HEK293T (cell line): ENCODE results near the gene TPSB2.
A peak's percentile ranks its signal among the peaks of the same experiment; 100 is the strongest.
"Not testable (repeated sequence)": the region's sequence is repeated elsewhere in the genome, so short reads cannot be mapped to it uniquely, and the experiment has no call there.

Experiments used
- CTCF ChIA-PET: fragments of 350-600 bp; formaldehyde crosslinking; extraction: SDS; loops from one replicate; lab custom pipeline; 2021; ENCODE audit warnings: antibody characterized with exemption, inconsistent platforms; lab: Yijun Ruan, JAX
- POLR2A ChIA-PET: fragments of 350-600 bp; formaldehyde crosslinking; extraction: SDS; loops from one replicate; lab custom pipeline; 2020; ENCODE audit warnings: antibody characterized with exemption, inconsistent platforms; lab: Yijun Ruan, JAX
- DNase-seq: peaks from one replicate; pipeline ENCODE4 v3.0.0; 2012; ENCODE audit warnings: mixed read lengths; ENCODE audit errors: extremely low spot score
- ARNT ChIP-seq: fragments of 450-650 bp; IDR thresholded peaks from 2 replicates; pipeline ENCODE4 v1.6.1; 2017; ENCODE audit warnings: mild to moderate bottlenecking
- BHLHE40 ChIP-seq: fragments of 450-650 bp; IDR thresholded peaks from 2 replicates; pipeline ENCODE4 v1.6.1; 2016; ENCODE audit warnings: mild to moderate bottlenecking, moderate library complexity, borderline replicate concordance
- CTBP1 ChIP-seq: fragments of 450-650 bp; IDR thresholded peaks from 2 replicates; pipeline ENCODE4 v1.6.1; 2016; ENCODE audit warnings: borderline replicate concordance
- ELF4 ChIP-seq: fragments of 450-650 bp; IDR thresholded peaks from 2 replicates; pipeline ENCODE4 v1.6.1; 2017; ENCODE audit warnings: antibody characterized with exemption
- FOXA1 ChIP-seq: fragments of 450-650 bp; IDR thresholded peaks from 2 replicates; pipeline ENCODE4 v1.6.1; 2016; ENCODE audit warnings: mild to moderate bottlenecking
- FOXK2 ChIP-seq: fragments of 450-650 bp; IDR thresholded peaks from 2 replicates; pipeline ENCODE4 v1.6.1; 2016; ENCODE audit warnings: mild to moderate bottlenecking
- FOXM1 ChIP-seq: fragments of 450-650 bp; IDR thresholded peaks from 2 replicates; pipeline ENCODE4 v1.6.1; 2017; ENCODE audit warnings: mild to moderate bottlenecking, borderline replicate concordance
- HDGF ChIP-seq: fragments of 450-650 bp; IDR thresholded peaks from 2 replicates; pipeline ENCODE4 v1.6.1; 2017; ENCODE audit warnings: antibody characterized with exemption, borderline replicate concordance
- L3MBTL2 ChIP-seq: fragments of 450-650 bp; conservative IDR thresholded peaks from 2 replicates; pipeline ENCODE4 v1.6.1; 2016; ENCODE audit warnings: mild to moderate bottlenecking
- LEF1 ChIP-seq: fragments of 450-650 bp; IDR thresholded peaks from 2 replicates; pipeline ENCODE4 v1.6.1; 2017; ENCODE audit warnings: mild to moderate bottlenecking, borderline replicate concordance
- NFRKB ChIP-seq: fragments of 450-650 bp; IDR thresholded peaks from 2 replicates; pipeline ENCODE4 v1.6.1; 2016; ENCODE audit warnings: mild to moderate bottlenecking, moderate library complexity
- SP1 ChIP-seq: fragments of 450-650 bp; IDR thresholded peaks from 2 replicates; pipeline ENCODE4 v1.6.1; 2017
- SUZ12 ChIP-seq: fragments of 450-650 bp; IDR thresholded peaks from 2 replicates; pipeline ENCODE4 v1.6.1; 2016; ENCODE audit warnings: mild to moderate bottlenecking
- TARDBP ChIP-seq: fragments of 450-650 bp; IDR thresholded peaks from 2 replicates; pipeline ENCODE4 v1.6.1; 2016
- ZNF384 ChIP-seq: fragments of 450-650 bp; IDR thresholded peaks from 2 replicates; pipeline ENCODE4 v1.6.1; 2016
- TF ChIP-seq, protein P1 (sequence below): fragments of 450-650 bp; IDR thresholded peaks from 2 replicates; pipeline ENCODE4 v1.6.1; 2016

TPSB2 gene

DNA sequence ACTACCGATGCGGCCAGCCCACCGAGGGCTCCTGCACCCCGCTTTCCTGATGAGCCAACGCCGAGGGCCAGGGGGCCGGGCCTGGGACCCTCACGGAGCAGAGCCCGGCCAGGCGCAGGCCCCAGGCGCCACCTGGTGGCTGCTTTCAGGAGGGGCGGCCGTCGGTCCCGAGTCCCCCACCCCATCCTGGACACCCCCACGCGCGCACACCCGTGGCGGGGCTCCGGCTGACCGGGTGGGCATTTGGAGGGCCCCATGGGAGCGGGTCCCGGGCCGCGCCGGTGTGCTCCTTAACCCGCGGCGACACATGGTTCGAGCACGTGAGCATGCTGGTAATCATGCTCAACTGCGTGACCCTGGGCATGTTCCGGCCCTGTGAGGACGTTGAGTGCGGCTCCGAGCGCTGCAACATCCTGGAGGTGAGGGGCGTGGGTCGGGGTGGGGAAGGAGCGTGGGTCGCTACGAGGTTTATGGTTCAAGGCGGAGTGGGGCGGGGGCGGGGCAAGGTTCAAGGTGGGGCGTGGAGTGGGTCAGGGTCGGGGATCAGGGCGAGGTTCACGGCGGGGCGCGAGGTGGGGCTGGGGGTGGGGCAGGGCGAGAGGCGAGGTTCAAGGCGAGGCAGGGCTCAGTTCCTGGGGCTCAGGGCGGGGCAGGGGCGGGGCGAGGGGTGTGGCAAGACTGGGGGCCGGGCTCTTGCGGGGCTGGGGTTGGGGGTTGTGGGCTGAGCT is 35.2 kb downstream of the TPSB2 start:
- ChIA-PET POLR2A (no interaction called here), CTCF (interaction anchor here (0.6 to 1.0 kb wide), 3 partner anchors 17 to 410 kb away, joined by 3 to 6 read pairs (median 4); no protein-coding TSS in a partner anchor)
- peak; percentile 66 for DNase-seq
- TF ChIP-seq FOXA1 (no peak), TARDBP (no peak), FOXK2 (no peak), BHLHE40 (no peak)
- TF ChIP-seq, protein P1, sequence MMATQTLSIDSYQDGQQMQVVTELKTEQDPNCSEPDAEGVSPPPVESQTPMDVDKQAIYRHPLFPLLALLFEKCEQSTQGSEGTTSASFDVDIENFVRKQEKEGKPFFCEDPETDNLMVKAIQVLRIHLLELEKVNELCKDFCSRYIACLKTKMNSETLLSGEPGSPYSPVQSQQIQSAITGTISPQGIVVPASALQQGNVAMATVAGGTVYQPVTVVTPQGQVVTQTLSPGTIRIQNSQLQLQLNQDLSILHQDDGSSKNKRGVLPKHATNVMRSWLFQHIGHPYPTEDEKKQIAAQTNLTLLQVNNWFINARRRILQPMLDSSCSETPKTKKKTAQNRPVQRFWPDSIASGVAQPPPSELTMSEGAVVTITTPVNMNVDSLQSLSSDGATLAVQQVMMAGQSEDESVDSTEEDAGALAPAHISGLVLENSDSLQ: no peak

DNA sequence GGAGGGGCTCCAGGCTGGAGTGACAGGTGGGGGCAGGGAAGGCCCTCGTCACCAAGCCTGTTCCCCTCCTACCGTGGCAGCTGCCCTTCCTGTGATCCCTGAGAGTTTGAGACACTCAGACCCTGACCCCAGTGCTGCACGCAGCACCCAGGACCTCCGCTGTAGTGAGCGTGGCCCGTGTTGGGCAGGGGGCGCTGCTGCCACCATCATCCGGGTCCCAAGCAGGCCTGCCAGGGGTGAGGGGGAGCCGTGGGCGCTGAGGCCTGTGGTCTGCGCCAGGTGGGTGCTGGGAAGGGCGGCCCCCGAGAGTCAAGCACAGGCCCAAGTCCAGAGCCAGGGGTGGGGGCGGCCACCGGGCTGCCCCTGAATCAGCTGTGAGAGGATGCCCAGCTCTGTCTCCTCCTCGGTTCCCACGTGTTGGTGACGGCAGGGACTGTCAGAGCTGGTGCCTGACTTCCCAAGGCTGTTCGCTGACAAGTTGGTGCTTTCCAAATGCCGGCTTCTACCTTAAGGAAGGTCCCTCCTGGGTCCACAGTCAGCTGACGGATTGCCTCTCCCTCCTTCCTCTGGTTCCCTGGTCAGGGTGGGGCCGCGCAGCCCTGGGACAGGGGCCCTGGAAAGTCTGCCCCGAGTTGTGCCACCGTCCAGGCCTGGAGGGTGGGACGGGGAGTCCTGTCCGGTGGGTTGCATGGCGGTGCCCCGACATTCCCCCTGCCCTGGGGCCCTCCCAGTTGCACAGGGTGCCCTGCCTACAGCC is 36.0 kb downstream of the TPSB2 start:
- TF ChIP-seq, protein P1: peak; percentile 44; the same call in 1 of the 2 replicates
- TF ChIP-seq SUZ12: no peak
- no peak for TF ChIP-seq HDGF
- TF ChIP-seq LEF1: no peak
- TF ChIP-seq BHLHE40: no peak
- TF ChIP-seq CTBP1: no peak
- no peak for TF ChIP-seq ZNF384
- DNase-seq: no peak
- ChIA-PET POLR2A (no interaction called here), CTCF (interaction anchor here (0.6 to 1.0 kb wide), 4 partner anchors 18 to 409 kb away, joined by 3 to 6 read pairs (median 4); no protein-coding TSS in a partner anchor)

DNA sequence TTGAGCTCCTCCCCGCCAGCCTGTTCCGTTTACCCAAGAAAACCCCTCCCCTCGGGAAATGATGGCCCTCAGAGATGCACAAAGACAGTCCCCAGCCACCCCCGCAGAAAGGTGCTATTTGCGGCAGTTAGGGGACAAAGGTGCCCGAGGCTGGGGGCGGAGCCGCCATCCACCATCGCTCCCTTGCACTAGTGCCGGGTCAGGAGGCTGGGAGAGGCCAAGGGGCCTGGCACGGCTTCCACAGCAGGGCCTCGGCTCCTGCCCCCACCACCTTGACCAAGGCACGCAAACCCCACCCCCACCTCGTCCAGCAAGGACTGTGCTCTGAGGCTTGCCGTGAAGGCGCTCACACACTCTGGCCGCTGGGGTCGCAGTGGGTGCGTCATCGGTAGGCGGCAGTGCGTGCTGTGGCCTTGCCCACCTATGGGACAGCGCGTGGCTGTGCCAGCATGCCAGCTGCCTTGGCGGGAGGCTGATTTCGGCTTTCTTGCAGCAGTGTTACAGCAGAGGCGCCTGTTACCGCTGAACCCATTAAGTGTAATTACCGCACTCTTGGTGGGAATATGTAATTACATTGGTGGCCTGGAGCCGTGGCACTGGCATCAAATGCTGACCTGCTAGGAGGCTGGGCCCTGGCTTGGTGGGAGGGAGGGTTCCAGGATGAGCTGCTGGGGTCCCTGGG is 36.7 kb downstream of the TPSB2 start:
- CTCF ChIA-PET: interaction anchor here (0.8 to 1.0 kb wide), 2 partner anchors 86 to 136 kb away, joined by 3 read pairs; no protein-coding TSS in a partner anchor
- no peak for TF ChIP-seq TARDBP
- TF ChIP-seq NFRKB: no peak
- TF ChIP-seq SP1: no peak
- no peak for TF ChIP-seq BHLHE40
- DNase-seq: no peak
- POLR2A ChIA-PET: no interaction called here

DNA sequence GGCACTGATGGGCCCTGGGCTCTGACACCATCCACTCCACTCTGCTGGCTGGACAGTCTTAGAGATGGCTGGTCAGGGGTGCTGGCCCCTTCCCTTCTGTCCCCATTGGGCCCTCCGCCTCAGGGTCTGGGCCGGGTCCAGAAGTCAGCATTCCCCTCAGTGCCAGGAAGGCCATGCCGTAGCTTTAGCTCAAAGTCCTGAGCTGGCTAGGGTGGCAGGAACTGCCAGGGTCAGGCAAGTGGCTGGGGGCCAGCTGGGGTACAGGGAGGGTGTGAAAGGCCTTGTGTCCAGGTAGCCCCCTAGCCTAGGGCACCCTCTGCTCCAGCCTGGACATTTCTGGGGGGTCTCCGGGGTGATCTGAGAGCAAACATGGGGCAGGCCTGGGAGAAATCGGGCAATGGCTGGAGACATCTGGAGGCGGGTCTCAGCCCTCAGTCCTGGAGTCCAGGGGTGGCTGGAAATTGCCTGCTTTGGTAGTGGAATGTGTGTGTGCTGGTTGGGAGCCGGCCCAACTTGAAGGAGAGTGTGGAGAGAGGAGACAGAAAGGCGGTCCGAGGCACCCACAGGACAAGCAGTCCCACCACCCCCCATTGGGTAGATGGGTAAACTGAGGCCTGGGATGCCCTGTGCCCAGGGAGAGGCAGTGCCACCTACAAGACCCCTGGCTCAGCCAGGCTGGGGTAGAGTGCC is 37.5 kb downstream of the TPSB2 start:
- ChIA-PET CTCF (no interaction called here), POLR2A (no interaction called here)
- TF ChIP-seq FOXM1 (no peak), L3MBTL2 (no peak), TARDBP (no peak), LEF1 (no peak), SP1 (no peak), SUZ12 (no peak), ARNT (no peak), BHLHE40 (no peak), ZNF384 (no peak), NFRKB (no peak)
- TF ChIP-seq, protein P1: no peak
- DNase-seq: no peak

DNA sequence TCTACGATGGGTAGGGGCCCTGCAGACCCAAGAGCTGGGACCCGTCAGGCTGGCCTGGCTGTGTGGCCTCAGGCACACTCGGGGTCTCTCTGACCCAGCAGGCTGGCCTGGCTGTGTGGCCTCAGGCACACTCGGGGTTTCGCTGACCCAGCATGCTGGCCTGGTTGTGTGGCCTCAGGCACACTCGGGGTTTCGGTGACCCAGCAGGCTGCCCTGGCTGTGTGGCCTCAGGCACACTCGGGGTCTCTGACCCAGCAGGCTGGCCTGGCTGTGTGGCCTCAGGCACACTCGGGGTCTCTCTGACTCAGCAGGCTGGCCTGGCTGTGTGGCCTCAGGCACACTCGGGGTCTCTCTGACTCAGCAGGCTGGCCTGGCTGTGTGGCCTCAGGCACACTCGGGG is 39.2 kb downstream of the TPSB2 start:
- DNase-seq, CTCF ChIA-PET, POLR2A ChIA-PET: not testable (repeated sequence)

DNA sequence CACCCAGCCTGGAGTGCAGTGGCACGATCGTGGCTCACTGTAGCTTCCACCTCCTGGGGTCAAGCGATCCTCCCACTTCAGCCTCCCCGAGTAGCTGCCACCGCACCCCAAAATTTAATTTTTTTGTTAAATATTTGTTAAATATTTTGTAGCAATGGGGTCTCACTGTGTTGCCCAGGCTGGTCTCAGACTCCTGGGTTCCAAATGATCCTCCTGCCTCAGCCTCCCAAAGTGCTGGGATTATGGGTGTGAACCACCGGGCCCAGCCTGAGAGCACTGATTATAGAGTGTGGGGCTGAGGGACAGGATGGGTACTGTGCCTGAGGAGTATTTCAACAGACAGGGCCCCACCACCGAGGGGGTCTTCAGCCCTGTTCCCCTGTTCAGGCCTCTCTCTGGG is 40.5 kb downstream of the TPSB2 start:
- ChIA-PET POLR2A (no interaction called here), CTCF (no interaction called here)
- no peak for DNase-seq
- no peak for TF ChIP-seq L3MBTL2
- TF ChIP-seq CTBP1: no peak
- TF ChIP-seq FOXM1: no peak
- no peak for TF ChIP-seq FOXK2
- no peak for TF ChIP-seq HDGF
- TF ChIP-seq SP1: no peak
- no peak for TF ChIP-seq NFRKB
- no peak for TF ChIP-seq ELF4
- no peak for TF ChIP-seq LEF1
- TF ChIP-seq ZNF384: no peak
- TF ChIP-seq ARNT: no peak
- no peak for TF ChIP-seq SUZ12
- TF ChIP-seq, protein P1: no peak
- no peak for TF ChIP-seq BHLHE40
